Measurements from ENCODE around the gene ZNF177.

The ZNF177 gene

DNA sequence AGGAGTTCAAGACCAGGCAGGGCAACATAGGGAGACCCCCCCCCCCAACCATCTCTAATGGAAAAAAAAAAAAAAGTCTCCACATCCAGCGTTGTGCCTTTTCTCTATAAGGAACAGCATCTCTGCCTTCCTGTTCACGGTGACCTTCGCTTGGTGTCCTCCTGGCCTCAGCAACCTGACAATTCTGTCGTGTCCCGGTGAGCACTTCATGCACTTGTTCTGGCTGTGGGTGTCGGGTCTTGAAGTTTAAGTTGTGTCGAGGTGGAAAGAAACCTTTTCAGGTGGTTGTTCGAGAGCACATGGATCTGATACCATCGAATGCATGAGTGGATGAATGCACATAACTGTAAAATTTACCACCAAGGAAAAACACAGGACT is 38.2 kb upstream of the ZNF177 start:
- peaks cover 70% of the 10 kb centered on the region for H3K36me3 Mint-ChIP-seq (ENCODE audit: low read depth)
- peaks cover 66% of the 10 kb centered on the region for H3K9me3 Mint-ChIP-seq

DNA sequence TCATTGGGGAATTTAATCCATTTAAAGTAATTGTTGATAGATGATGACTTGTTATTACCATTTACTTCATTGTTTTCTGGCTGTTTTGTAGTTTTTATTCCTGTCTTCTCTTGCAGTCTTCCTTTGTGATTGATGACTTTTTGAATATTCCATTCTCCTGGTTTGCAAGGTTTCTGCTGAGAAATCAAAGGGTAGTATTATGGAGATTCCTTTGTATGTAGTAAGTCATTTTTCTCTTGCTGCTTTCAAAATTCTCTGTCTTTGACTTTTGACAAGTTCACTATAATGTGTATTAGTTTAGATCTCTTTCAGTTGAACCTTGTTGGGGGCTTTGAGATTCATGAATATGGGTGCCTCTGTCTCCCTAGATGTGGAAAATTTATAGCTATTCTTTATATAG is 32.8 kb upstream of the ZNF177 start:
- H3K27ac Mint-ChIP-seq, result no peak overlapping the region
- TF ChIP-seq, protein P1, sequence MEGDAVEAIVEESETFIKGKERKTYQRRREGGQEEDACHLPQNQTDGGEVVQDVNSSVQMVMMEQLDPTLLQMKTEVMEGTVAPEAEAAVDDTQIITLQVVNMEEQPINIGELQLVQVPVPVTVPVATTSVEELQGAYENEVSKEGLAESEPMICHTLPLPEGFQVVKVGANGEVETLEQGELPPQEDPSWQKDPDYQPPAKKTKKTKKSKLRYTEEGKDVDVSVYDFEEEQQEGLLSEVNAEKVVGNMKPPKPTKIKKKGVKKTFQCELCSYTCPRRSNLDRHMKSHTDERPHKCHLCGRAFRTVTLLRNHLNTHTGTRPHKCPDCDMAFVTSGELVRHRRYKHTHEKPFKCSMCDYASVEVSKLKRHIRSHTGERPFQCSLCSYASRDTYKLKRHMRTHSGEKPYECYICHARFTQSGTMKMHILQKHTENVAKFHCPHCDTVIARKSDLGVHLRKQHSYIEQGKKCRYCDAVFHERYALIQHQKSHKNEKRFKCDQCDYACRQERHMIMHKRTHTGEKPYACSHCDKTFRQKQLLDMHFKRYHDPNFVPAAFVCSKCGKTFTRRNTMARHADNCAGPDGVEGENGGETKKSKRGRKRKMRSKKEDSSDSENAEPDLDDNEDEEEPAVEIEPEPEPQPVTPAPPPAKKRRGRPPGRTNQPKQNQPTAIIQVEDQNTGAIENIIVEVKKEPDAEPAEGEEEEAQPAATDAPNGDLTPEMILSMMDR (IDR thresholded peaks at IDR 0.05; ENCODE audit: unreplicated experiment in 3 of 3), result no peak
- peaks cover 99% of the 10 kb centered on the region for H3K36me3 Mint-ChIP-seq (ENCODE audit: low read depth)
- no peaks in the 10 kb centered on the region for H3K27me3 Mint-ChIP-seq (ENCODE audit: low read depth)
- H3K9me3 Mint-ChIP-seq, result peaks cover 78% of the 10 kb centered on the region
- peak overlapping the region in 1 of 3 experiments; percentile 27 for H3K4me3 Mint-ChIP-seq
- no peaks in the 10 kb centered on the region for H3K4me1 Mint-ChIP-seq

More for the DNA sequence above, 38.2 kb upstream of the ZNF177 start:
- Mint-ChIP-seq H3K27me3 (ENCODE audit: low read depth) (no peaks in the 10 kb centered on the region), H3K4me3 (peak overlapping the region; percentile 90 to 94 (median 90)), H3K27ac (peak overlapping the region; percentile 96 to 98 (median 97)), H3K4me1 (peaks cover 8% of the 10 kb centered on the region)
- TF ChIP-seq, protein P1 (IDR thresholded peaks at IDR 0.05; ENCODE audit: unreplicated experiment in 3 of 3), result no peak

DNA sequence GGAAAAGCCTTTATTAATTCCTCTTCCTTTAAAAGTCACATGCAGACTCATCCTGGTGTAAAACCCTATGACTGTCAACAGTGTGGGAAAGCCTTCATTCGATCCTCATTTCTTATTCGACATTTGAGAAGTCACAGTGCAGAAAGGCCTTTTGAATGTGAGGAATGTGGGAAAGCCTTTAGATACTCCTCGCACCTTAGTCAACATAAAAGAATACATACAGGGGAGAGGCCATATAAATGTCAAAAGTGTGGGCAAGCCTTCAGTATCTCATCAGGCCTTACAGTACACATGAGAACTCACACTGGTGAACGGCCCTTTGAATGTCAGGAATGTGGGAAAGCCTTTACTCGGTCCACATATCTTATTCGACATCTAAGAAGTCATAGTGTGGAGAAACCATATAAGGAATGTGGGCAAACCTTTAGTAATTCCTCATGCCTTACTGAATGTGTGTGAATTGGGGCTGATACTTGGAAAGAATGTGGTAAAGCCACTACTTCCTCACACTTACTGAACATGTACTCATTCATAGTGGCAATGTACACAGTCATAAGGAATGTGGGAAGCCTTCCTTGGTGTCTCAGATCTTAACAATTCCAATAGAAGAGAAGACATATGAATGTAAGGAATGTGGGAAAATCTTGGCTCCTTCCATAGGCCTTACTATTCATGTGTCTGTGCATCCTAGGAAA is 20.1 kb upstream of the ZNF177 start:
- Mint-ChIP-seq H3K4me3 (no peak overlapping the region), H3K4me1 (no peaks in the 10 kb centered on the region), H3K36me3 (ENCODE audit: low read depth) (peaks cover 98% of the 10 kb centered on the region), H3K27ac (no peak overlapping the region), H3K27me3 (ENCODE audit: low read depth) (no peaks in the 10 kb centered on the region), H3K9me3 (peaks cover 87% of the 10 kb centered on the region)
- TF ChIP-seq, protein P1 (IDR thresholded peaks at IDR 0.05; ENCODE audit: unreplicated experiment in 3 of 3), result no peak

DNA sequence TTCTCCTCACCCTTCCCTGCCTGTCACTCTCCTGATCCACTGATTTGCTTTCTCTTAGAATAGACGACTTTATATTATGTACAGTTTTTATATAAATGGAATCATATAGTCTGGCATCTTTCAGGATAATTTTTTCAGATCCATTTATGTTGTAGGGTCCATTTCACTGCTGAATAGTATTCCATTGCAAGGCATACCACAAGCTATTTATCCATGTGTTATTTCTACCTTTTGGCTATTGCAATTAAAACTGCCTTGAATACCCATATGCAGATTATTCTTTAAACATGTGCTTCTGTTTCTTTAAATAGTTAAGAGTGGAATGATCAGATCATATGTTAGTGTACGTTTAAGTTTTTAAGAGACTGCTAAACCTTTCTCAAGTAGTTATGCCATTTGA is 17.8 kb upstream of the ZNF177 start:
- Mint-ChIP-seq H3K27me3 (ENCODE audit: low read depth) (no peaks in the 10 kb centered on the region), H3K4me1 (no peaks in the 10 kb centered on the region), H3K36me3 (ENCODE audit: low read depth) (peaks cover 99% of the 10 kb centered on the region), H3K9me3 (peaks cover 88% of the 10 kb centered on the region), H3K4me3 (no peak overlapping the region), H3K27ac (no peak overlapping the region)
- TF ChIP-seq, protein P1 (IDR thresholded peaks at IDR 0.05; ENCODE audit: unreplicated experiment in 3 of 3), result no peak

DNA sequence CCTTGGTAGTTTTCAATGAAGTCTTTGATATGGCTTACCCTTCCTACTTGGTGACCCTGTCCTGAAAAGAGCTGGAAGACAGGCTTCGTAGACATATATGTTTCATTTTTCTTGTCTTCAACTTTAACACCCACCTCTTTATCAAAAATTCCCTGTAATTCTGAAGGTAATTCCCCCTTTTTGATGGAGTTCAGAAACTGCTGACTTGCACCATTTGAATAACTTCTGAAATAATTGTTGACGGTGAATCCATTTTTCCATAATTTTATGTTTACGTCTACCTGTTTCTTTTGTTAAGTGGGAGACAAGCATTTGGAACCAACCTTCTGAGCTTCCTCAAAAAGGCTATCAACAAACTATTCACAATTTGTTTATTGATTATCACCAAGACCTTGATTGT is 14.6 kb upstream of the ZNF177 start:
- Mint-ChIP-seq H3K4me1 (no peaks in the 10 kb centered on the region), H3K27ac (no peak overlapping the region), H3K9me3 (peaks cover 84% of the 10 kb centered on the region), H3K36me3 (ENCODE audit: low read depth) (peaks cover 97% of the 10 kb centered on the region), H3K27me3 (ENCODE audit: low read depth) (no peaks in the 10 kb centered on the region), H3K4me3 (no peak overlapping the region)
- TF ChIP-seq, protein P1 (IDR thresholded peaks at IDR 0.05; ENCODE audit: unreplicated experiment in 3 of 3), result no peak

DNA sequence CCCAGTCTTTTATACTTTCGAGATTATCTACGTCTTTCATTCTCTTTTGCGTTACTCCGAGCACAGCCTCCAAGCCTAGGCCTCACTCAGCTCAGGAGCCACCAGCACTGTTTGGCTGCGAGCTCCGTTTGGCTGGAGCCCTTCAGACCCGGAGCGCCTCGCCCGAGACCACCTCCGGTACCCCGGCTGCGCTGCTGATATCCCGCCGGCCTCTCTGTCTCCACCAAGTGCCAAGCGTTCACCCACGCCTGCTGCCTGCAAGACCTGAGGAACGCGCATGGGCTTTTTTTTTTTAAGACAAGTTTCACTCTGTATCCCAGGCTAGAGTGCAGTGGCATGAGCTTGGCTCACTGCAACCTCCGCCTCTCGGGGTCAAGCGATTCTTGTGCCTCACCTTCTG is 14.1 kb upstream of the ZNF177 start:
- Mint-ChIP-seq H3K27me3 (ENCODE audit: low read depth) (no peaks in the 10 kb centered on the region), H3K4me1 (no peaks in the 10 kb centered on the region), H3K9me3 (peaks cover 80% of the 10 kb centered on the region), H3K36me3 (ENCODE audit: low read depth) (peaks cover 96% of the 10 kb centered on the region), H3K27ac (no peak overlapping the region), H3K4me3 (no peak overlapping the region)
- TF ChIP-seq, protein P1 (IDR thresholded peaks at IDR 0.05; ENCODE audit: unreplicated experiment in 3 of 3), result no peak
